NCI-H1694 treated with DMSO at 0.1 percent for 48 hours (cell line): ENCODE measurements around the gene HIVEP1.

Experiments
- DNase-seq: peaks from one replicate; lab custom pipeline; 2025; lab: John Stamatoyannopoulos, UW

HIVEP1 gene

DNA sequence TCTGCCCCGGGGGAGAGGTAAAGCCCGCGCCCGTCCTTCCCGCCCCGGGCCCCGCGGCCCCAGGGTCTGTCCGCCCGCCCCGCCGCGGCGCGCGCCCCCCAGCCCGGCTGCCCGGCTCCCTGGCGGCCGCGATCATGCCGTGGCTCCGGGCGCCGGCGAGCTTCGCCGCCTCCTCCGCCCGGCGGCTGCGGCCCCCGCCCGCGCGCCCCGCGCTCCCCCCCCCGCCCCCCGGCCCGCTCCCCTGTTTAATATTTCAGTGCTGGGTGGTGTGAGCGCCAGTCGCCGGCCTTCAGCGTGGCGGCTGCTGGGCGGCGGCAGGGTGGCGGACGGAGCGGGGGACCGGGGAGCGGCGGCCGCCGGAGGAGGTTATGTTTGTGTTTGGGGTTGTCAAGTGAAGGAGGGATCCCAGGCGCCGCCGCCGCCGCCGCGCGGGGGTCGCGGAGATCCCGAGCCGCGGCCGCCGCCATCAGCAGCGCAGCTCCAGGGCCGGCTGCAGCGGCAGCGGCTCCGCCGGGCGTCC, at the start of gene HIVEP1:
Gene HIVEP1 (plus strand): TSS at position 275 of the 520 bp plus-strand sequence. CDS start 3,317 bp downstream, outside the sequence.
- no peak for DNase-seq

DNA sequence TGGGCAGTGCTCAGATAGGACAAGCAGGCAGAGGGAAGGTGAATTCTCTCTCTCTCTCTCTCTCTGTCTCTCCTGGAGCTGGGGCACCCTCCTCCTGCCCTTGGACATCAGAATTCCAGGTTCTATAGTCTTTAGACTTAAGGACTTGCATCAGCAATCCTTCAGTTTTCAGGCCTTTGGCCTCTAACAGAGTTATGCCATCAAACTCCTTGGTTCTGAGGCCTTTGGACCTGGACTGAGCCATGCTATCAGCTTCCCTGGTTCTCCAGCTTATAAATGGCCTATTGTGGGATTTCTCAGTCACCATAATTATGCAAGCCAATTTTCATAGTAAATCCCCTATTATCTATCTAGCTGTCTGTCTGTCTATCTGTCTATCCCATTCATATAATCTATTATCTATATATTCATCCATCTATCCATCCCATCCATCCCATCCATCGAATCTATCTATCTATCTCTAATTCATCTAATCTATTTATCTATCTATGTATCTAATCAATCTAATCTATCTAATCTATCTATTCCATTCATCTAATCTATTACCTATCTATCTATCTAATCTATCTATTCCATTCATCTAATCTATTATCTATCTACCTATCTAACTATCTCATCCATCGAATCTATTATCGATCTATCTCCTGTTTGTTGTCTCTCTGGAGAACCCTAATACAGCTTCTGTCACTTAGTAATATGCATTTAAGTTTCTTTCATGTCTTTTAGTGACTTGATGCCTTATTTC, 48.2 kb upstream of the HIVEP1 start:
- DNase-seq = no peak

DNA sequence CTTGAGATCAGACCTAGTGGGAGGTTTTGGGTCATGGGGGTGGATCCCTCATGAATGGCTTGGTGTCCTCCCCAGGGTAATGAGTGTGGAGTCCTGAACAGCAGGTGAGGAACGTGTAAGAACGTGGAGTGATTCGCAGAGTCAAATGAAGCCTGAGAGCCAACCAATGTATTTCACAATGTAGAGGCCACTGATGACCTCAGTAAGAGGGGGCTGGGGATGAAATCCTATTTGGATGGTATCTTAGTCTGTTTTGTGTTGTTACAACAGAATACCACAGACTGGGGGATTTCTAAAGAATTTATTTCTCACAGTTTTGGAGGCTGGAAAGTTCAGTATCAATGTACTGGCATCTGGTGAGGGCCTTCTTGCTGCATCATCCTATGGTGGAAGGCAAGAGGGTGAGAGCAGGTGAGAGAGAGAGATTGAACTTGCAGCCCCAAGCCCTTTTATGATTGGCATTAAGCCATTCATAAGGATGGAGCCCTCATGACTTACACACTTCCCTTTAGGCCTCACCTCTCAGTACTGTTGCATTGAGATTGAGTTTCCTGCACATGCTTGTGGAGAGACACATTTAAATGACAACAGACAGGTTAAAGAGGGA, 47.3 kb upstream of the HIVEP1 start:
- no peak for DNase-seq

DNA sequence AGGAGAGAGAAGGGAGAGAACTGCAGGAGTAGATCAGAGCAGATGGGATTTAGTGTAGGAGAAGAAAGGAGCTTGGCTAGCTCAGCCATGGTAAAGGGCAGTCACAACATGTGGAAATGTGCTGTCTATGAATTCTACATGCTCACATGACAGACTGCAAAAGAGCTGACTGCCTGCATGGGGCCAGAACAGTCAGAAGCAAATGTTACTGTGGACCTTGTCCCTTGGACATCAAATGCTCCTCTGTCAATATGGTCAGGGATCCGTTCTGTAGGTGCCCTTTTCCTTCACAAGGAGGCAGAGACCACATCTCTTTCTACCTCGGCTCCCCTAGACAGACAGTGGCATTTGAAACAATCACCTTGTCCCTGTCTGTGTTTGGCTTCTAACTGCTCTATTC, 46.6 kb upstream of the HIVEP1 start:
- no peak for DNase-seq

DNA sequence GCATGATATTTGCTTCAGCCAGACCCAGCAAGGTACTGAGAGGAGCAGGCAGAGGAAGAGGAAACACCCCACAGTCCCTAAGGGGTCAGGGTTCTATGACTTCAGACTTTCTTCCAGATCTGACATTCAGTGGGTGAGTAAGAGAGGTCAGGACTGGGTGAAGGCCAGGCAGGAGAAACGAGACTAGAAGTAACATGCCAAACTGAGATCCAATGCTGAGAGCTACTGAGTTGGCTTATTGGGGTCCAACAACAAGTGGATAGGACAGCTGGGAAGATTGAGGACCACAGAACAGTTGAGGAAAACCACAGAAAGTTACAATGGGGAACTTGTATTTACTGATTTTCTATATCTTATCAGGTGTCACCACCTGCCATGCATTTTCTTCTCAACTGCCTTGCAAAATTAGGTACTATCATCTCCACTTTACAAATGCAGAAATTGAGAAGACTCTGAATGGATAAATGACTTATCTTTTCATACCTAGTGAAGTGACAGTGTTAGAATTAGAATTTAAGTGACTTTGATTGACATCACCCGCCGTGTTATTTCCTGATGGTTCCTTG, 43.8 kb upstream of the HIVEP1 start:
- DNase-seq = no peak

DNA sequence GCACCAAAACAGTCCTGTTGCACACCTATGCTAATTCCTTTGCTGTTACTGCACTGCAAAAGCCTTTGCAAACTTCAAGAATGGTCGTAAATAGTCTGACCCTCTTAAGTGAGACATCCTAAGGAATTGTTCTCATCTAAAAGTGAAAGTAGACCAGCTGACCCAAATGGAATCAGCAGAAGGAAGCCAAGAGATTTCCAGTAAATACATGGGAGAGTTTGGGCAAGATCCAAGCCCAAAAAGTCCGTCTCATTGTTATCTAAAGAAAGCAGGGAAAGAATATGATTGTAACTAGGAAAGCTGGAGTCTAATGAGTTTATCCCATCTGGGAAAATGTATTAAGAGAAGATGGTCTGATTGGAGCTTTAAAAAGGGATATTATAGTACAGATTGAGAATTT, 43.0 kb upstream of the HIVEP1 start:
- no peak for DNase-seq

DNA sequence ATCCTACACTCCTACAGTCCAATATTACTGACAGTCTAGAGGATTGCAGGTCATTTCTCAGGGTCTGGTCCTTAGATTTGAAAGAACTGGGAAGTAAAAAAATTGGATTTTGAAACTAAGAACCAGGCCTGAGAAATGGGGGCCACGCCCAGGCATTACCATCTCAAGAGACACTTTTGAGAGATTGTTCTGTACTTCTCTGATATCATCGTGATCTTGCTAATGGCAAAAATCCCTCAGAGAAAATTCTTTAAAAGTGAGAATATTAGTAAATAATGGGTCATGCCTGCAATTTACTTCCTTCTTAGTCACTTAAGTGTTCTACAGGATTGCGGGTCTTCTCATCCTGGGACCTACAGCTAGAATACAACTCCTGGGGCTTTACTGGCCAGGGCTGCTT, 42.0 kb upstream of the HIVEP1 start:
- no peak for DNase-seq

DNA sequence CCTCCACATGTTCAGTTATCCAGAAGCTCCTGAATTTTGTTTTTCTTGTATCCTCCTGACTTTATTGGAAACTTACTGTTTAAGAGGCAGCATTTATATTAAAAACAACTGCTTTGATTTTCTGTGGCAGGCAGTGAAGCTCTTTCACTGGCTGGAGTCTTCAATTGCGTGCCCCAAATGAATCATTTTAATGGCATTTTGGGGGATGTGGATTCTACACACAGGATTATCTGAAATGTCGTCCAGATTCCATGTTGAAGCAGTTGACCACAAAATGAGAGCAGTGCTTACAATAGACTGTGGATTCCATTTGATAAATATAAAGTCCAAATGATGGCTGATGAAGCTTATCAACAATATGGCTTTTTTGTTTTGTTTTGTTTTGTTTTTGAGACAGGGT, 41.0 kb upstream of the HIVEP1 start:
- no peak for DNase-seq

DNA sequence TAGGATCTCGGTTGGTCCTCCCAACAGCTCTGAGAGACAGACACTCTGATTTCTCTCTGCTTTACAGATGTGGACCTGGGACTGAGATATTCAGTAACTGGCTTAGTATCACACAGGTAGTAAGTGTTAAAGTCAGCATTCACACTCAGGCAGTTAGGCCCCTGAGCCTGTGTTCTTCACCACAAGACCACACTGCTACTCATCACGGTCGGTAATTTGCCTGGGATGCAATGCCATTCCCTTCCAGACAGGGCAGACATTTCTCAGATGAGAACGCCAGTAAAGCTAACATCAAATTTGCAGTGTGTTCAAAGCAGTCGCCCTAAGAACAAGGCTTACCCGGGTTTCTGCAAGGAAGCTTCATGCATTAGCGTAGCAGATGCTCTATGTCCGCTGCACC, 39.8 kb upstream of the HIVEP1 start:
- no peak for DNase-seq

DNA sequence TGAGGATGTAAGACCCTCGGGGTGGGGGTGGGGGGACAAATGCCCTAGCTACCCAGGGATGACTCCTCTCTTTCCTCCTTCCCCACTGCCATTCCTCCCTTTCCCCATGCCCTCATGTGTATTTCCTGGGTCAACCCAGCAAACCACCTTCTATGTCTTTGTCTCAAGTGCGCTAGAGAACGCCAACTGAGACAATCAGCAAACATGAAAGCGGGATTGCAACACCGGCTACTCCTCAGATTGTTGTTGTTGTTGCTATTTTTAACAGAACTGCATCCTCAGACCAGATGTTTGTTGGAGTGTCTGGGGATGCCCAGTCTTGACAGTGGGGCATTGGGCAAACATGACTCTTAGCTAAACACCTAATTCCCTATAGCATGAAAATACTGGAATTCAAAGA, 39.3 kb upstream of the HIVEP1 start:
- DNase-seq = no peak

DNA sequence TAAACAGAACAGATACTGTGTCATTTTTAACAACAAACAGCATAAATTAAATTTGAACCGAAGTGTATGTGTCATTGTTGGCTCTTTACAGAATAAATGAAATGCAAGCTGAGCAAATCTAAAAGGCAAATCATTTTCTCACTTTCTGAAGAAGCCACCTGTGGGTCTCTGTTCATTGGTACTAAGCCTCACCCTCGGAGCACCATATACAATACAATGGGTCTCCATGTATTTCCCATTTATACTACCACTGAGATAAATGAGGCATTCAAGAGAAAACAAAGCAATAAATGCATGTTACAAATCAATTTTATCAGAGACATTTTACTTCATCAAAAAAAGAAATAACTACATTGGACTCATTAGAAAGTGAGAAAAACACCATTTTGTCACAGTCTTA, 38.9 kb upstream of the HIVEP1 start:
- no peak for DNase-seq

DNA sequence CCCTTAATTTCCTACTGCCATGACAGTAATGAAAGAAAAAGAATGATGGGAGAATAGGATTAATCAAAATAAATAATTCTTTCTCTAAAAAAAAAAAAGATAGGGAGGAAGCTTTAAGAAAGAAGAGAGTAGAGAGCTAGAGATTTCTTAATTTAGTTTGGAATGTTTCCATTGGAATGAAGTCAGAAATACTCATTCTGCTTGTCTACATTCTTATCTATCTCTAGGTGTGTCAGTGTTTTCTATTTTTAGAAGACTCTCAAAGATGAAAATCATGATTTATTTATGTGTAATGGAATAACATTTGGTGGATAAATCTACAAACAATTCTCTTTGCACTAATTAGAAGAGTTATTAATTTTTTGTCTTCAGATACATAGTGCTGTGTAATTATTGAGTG, 38.0 kb upstream of the HIVEP1 start:
- DNase-seq = no peak

DNA sequence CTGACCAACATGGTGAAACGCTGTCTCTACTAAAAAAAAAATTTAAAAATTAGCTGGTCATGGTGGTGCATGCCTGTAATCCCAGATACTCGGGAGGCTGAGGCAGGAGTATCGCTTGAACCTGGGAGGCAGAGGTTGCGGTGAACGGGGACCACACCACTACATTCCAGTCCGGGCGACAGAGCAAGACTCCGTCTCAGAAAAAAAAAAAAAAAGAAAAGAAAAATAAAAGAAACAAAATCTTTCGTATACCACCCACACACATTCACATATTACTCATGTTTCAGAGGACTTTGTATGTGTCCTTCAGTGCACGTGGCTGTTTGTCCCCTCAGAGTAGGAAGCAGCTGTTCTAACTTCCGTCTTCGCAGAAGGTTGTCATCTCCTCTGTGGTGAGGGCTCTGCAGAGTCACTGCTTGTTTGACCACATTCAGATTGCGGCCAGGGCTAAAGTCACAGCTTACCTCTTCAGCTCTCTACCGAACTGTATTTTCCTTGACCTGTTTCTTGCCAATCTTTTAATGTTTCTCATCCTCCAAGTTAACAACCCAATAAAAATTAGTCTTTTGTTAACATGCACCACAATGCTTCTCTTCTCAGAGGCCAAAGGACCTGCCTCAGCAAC, 36.6 kb upstream of the HIVEP1 start:
- no peak for DNase-seq

DNA sequence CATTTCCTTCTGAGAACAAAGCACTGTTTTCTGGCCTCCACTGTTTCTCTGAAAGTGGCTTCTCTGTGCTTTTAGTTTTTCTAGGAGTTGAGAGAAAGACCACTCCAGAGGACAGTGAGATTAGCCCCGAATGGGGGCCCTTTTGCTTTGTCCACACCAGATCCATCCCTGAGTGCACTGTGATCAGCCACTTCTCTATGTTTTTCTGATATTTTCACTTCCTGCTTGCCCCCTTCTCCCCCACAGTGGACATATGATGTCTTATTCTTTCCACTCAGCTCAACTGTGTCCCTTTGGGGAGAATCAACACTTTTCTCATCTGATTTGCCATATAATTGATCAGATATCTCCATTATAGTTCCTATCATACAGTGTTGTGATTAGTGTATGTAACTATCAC, 35.6 kb upstream of the HIVEP1 start:
- no peak for DNase-seq

DNA sequence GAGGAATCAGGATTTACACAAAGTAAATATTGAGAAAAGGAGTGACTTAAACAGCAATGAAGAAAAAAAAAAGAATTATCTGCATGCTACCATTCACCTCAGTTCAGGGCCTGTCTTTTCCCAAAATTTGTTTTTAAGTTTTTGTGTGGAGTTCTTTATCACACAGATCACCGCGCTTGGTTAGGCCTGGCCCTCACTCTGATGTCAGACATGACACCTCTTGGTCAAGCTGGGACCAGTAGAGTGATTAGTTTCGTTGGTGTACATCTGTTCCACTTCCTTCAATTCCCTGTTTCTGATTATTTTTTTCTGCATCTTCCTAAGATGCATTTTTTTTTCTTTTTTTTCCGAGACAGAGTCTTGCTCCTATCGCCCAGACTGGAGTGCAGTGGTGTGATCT, 34.9 kb upstream of the HIVEP1 start:
- DNase-seq = no peak

DNA sequence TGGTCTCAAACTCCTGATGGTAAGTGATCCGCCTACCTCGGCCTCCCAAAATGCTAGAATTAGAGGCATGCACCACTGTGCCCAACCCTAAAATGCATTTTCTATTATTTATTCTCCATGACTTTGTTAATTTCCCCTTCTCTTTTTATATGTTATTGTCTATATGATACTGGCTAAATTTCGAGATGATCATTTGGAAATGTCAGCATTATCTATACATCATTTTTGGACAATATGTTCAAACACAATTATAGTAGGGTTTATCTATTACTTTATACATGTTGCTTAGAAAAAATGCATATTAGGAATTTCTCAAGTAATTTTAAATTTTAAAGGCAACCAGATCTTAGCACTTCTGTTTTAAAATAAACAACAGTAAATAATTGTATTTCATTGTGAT, 34.4 kb upstream of the HIVEP1 start:
- no peak for DNase-seq

DNA sequence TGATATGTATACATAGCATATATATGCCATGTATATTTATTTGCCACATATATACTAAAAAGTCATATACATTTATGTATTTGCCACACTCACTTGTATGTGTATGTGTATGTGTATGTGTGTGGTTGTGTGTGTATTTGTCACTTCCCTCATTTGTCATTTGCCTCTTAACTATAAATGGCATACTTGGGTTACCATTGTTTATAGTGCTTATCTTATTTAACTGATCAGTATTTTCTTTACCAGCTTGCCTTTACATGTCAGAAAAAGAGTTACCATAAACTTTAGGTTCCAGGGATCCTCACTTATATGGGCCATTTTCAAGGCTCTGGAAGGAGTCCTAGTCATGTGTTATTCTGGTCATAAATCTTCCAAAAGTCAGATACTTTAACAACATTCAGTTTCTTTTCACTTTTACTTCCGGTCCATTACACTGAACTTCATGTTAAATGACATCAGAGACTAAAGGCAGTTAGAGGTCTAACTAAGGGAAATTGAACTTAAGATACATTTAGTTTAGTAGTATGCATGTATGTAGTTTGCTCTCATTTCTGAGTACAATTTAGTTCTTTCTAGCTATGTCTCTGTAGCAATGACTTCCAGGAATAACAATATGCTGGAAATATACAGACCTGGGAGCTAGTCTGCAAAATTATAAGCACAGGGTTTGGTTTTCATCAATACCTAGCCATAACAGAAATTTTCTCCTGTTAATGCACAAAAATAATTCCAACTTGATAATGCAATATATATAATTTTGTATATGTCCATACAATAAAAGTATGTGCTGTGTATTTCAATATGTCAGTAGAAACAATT, 33.7 kb upstream of the HIVEP1 start:
- DNase-seq = no peak

DNA sequence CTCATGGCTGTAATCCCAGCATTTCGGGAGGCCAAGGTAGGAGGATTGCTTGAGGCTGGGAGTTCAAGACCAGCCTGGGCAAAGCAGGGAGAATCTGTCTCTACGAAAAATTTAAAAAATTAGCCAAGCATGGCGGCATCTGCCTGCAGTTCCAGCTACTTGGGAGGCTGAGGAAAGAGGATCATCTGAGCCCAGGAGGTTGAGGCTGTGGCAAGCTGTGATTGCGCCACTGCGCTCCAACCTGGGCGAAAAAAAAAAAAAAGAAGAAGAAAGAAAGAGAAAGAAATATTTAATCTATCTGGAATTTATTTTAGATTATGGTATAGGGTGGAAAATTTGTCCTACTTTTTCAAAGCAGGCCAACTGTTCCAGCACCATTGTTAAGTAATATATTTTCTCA, 32.2 kb upstream of the HIVEP1 start:
- no peak for DNase-seq

DNA sequence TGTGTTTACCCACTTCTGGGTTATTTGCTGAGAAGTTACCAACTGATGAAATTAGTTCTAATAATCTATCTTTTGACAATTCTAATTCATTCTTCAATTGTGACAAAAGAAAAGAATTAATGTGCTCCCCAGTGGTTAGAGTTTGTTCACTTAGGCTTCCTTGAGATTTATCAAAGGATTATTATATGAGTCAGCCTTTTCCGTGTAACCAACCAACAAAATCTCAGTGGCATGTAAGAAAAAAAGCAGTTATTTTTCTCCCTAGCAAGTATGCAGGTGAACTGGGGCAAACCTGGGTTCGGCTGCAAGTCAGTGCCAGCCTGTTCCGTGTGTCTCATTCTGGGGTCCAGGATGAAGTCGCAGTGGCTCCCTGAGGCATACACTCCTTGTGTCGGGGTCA, 28.8 kb upstream of the HIVEP1 start:
- DNase-seq = no peak

DNA sequence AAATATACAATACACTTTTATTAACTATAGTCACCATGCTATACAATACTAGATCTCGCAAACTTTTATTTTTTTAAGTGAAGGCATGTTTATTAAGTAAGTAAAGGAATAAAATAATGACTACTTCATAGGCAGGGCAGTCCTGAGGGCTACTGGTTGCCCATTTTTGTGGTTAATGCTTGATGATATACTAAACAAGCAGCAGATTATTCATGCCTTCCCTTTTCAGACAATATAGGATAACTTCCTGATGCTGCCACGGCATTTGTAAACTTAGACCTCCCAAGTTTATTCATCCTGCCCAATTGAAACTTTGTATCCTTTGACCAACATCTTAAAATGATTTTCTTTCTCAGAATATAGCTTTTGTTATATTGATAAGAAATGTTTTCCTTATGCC, 24.7 kb upstream of the HIVEP1 start:
- DNase-seq = no peak

DNA sequence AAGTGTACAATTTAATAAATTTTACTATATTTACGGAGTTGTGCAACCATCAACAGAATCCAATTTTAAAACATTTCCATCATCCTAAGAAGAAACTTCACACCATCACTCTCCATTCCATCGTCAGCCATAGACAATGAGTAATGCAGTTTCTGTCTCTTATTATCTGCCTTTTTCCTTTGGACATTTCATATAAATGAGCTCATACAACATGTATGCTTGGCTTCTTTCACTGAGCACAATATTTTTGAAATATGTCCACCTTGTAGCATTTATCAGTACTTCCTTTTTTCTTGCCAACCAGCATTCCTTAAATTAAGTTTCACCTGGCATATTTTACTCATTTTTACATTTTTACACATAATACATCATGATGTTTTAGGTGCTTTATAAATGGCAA, 22.7 kb upstream of the HIVEP1 start:
- no peak for DNase-seq

DNA sequence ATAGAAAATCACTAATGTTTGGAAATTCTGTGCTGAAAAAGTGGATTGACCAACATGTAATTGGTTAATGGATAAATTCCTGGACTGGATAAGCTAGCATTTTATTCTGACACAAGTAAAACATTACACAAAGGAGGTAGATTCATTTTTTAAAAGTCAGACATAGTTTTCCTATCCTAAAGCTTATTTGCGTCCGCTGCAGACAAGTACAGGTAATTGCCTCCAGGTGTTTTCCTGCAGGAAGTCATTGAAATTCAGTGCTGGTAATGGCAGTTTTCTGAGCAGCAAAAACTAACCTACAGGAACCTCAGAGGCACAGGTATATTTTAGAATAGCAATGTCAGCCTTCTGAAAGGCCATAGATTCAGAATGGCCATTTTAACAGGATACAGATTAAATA, 20.0 kb upstream of the HIVEP1 start:
- DNase-seq = no peak
